ENCODE measurements around the gene TTLL8. TPM values are rescaled to one million over a fixed set of nuclear protein-coding genes. Genes with fewer than 3 reads are reported as not detected.

Gene TTLL8
- total RNA-seq, 1 experiment from 2014 or later = not detected

DNA sequence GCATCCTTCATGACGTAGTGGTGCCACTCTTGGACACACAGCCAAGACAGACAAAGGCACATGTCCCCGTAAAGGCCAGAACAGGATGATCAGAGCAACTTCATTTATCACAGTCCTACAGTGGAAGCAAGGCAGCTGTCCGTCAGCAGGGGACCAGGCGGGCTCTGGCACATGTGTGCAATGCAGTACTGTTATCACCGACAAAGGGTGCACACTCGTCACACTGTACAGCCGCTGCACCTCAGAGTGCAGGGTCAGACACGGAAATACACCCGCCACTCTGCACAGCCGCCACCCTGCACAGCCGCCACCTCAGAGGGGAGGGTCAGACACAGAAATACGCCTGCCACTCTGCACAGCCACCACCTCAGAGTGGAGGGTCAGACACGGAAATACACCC, 32.1 kb downstream of the TTLL8 start:
- H3K27me3 Mint-ChIP-seq (ENCODE audit: low read depth) = peaks cover 20% of the 10 kb centered on the region

More for the DNA sequence above, 32.1 kb downstream of the TTLL8 start:
- CTCF ChIA-PET = no interaction called here
- Mint-ChIP-seq H3K9me3 (no peaks in the 10 kb centered on the region), H3K4me1 (no peaks in the 10 kb centered on the region), H3K36me3 (no peaks in the 10 kb centered on the region), H3K4me3 (no peak overlapping the region), H3K27ac (no peak overlapping the region)
- ATAC-seq (no peak), DNase-seq (ENCODE audit: low spot score) (no peak)
- POLR2A ChIA-PET = no interaction called here
- TF ChIP-seq, protein P1, sequence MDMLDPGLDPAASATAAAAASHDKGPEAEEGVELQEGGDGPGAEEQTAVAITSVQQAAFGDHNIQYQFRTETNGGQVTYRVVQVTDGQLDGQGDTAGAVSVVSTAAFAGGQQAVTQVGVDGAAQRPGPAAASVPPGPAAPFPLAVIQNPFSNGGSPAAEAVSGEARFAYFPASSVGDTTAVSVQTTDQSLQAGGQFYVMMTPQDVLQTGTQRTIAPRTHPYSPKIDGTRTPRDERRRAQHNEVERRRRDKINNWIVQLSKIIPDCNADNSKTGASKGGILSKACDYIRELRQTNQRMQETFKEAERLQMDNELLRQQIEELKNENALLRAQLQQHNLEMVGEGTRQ (CRISPR knock-in tag; IDR thresholded peaks at IDR 0.05) = no peak
- TF ChIP-seq, protein P2, sequence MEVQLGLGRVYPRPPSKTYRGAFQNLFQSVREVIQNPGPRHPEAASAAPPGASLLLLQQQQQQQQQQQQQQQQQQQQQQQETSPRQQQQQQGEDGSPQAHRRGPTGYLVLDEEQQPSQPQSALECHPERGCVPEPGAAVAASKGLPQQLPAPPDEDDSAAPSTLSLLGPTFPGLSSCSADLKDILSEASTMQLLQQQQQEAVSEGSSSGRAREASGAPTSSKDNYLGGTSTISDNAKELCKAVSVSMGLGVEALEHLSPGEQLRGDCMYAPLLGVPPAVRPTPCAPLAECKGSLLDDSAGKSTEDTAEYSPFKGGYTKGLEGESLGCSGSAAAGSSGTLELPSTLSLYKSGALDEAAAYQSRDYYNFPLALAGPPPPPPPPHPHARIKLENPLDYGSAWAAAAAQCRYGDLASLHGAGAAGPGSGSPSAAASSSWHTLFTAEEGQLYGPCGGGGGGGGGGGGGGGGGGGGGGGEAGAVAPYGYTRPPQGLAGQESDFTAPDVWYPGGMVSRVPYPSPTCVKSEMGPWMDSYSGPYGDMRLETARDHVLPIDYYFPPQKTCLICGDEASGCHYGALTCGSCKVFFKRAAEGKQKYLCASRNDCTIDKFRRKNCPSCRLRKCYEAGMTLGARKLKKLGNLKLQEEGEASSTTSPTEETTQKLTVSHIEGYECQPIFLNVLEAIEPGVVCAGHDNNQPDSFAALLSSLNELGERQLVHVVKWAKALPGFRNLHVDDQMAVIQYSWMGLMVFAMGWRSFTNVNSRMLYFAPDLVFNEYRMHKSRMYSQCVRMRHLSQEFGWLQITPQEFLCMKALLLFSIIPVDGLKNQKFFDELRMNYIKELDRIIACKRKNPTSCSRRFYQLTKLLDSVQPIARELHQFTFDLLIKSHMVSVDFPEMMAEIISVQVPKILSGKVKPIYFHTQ (CRISPR knock-in tag; IDR thresholded peaks at IDR 0.05) = no peak
- TF ChIP-seq, protein P3, sequence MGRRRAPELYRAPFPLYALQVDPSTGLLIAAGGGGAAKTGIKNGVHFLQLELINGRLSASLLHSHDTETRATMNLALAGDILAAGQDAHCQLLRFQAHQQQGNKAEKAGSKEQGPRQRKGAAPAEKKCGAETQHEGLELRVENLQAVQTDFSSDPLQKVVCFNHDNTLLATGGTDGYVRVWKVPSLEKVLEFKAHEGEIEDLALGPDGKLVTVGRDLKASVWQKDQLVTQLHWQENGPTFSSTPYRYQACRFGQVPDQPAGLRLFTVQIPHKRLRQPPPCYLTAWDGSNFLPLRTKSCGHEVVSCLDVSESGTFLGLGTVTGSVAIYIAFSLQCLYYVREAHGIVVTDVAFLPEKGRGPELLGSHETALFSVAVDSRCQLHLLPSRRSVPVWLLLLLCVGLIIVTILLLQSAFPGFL (CRISPR knock-in tag; IDR thresholded peaks at IDR 0.05; ENCODE audit: borderline replicate concordance) = no peak
- TF ChIP-seq ATF1 (CRISPR knock-in tag; IDR thresholded peaks at IDR 0.05) (no peak), RELA (CRISPR knock-in tag; IDR thresholded peaks at IDR 0.05; ENCODE audit: borderline replicate concordance) (no peak), ZBTB21 (CRISPR knock-in tag; IDR thresholded peaks at IDR 0.05; ENCODE audit: borderline replicate concordance) (no peak), FOXJ3 (CRISPR knock-in tag; IDR thresholded peaks at IDR 0.05; ENCODE audit: borderline replicate concordance) (no peak), SMAD4 (CRISPR knock-in tag; IDR thresholded peaks at IDR 0.05) (no peak), OVOL2 (CRISPR knock-in tag; IDR thresholded peaks at IDR 0.05; ENCODE audit: borderline replicate concordance) (no peak), CREM (CRISPR knock-in tag; IDR thresholded peaks at IDR 0.05) (no peak)
- TF ChIP-seq, protein P4, sequence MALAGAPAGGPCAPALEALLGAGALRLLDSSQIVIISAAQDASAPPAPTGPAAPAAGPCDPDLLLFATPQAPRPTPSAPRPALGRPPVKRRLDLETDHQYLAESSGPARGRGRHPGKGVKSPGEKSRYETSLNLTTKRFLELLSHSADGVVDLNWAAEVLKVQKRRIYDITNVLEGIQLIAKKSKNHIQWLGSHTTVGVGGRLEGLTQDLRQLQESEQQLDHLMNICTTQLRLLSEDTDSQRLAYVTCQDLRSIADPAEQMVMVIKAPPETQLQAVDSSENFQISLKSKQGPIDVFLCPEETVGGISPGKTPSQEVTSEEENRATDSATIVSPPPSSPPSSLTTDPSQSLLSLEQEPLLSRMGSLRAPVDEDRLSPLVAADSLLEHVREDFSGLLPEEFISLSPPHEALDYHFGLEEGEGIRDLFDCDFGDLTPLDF (CRISPR knock-in tag; IDR thresholded peaks at IDR 0.05) = no peak
- TF ChIP-seq, protein P5, sequence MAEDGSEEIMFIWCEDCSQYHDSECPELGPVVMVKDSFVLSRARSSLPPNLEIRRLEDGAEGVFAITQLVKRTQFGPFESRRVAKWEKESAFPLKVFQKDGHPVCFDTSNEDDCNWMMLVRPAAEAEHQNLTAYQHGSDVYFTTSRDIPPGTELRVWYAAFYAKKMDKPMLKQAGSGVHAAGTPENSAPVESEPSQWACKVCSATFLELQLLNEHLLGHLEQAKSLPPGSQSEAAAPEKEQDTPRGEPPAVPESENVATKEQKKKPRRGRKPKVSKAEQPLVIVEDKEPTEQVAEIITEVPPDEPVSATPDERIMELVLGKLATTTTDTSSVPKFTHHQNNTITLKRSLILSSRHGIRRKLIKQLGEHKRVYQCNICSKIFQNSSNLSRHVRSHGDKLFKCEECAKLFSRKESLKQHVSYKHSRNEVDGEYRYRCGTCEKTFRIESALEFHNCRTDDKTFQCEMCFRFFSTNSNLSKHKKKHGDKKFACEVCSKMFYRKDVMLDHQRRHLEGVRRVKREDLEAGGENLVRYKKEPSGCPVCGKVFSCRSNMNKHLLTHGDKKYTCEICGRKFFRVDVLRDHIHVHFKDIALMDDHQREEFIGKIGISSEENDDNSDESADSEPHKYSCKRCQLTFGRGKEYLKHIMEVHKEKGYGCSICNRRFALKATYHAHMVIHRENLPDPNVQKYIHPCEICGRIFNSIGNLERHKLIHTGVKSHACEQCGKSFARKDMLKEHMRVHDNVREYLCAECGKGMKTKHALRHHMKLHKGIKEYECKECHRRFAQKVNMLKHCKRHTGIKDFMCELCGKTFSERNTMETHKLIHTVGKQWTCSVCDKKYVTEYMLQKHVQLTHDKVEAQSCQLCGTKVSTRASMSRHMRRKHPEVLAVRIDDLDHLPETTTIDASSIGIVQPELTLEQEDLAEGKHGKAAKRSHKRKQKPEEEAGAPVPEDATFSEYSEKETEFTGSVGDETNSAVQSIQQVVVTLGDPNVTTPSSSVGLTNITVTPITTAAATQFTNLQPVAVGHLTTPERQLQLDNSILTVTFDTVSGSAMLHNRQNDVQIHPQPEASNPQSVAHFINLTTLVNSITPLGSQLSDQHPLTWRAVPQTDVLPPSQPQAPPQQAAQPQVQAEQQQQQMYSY (CRISPR knock-in tag; IDR thresholded peaks at IDR 0.05) = no peak
- TF ChIP-seq, protein P6, sequence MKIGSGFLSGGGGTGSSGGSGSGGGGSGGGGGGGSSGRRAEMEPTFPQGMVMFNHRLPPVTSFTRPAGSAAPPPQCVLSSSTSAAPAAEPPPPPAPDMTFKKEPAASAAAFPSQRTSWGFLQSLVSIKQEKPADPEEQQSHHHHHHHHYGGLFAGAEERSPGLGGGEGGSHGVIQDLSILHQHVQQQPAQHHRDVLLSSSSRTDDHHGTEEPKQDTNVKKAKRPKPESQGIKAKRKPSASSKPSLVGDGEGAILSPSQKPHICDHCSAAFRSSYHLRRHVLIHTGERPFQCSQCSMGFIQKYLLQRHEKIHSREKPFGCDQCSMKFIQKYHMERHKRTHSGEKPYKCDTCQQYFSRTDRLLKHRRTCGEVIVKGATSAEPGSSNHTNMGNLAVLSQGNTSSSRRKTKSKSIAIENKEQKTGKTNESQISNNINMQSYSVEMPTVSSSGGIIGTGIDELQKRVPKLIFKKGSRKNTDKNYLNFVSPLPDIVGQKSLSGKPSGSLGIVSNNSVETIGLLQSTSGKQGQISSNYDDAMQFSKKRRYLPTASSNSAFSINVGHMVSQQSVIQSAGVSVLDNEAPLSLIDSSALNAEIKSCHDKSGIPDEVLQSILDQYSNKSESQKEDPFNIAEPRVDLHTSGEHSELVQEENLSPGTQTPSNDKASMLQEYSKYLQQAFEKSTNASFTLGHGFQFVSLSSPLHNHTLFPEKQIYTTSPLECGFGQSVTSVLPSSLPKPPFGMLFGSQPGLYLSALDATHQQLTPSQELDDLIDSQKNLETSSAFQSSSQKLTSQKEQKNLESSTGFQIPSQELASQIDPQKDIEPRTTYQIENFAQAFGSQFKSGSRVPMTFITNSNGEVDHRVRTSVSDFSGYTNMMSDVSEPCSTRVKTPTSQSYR (CRISPR knock-in tag; IDR thresholded peaks at IDR 0.05) = no peak

Data from WTC11 (cell line).